COLO668 (cell line): Measurements from ENCODE around the gene ABCC10.
"Not testable (repeated sequence)": the region's sequence is repeated elsewhere in the genome, so short reads cannot be mapped to it uniquely, and the experiment has no call there.

ENCODE experiments used
- DNase-seq: peaks from one replicate; lab custom pipeline; 2025; ENCODE audit not compliant: unreplicated experiment; lab: John Stamatoyannopoulos, UW

ABCC10 gene

GRCh38 chr6:43427406-43428111, at the start of gene ABCC10:
ABCC10 (plus strand) TSS chr6:43427541; CDS start chr6:43427979, 438 bp downstream.
- DNase-seq, result peak; percentile 89

- DNase-seq, result no peak
Observed at GRCh38 chr6:43377710-43378229, 49.6 kb upstream of the ABCC10 start.

- DNase-seq, result peak; percentile 12
Observed at GRCh38 chr6:43378631-43379030, 48.7 kb upstream of the ABCC10 start.

- not testable (repeated sequence) for DNase-seq
Observed at GRCh38 chr6:43380858-43381257, 46.5 kb upstream of the ABCC10 start.

GRCh38 chr6:43383021-43383667, 44.2 kb upstream of the ABCC10 start:
- DNase-seq, result no peak

- no peak for DNase-seq
Observed at GRCh38 chr6:43386492-43386891, 40.8 kb upstream of the ABCC10 start.

GRCh38 chr6:43389730-43390295, 37.5 kb upstream of the ABCC10 start:
- no peak for DNase-seq

- not testable (repeated sequence) for DNase-seq
Observed at GRCh38 chr6:43390753-43391439, 36.4 kb upstream of the ABCC10 start.

GRCh38 chr6:43391440-43392031, 35.8 kb upstream of the ABCC10 start:
- DNase-seq, result no peak

- DNase-seq, result not testable (repeated sequence)
Observed at GRCh38 chr6:43393133-43393532, 34.2 kb upstream of the ABCC10 start.

GRCh38 chr6:43393602-43394001, 33.7 kb upstream of the ABCC10 start:
- DNase-seq, result no peak

GRCh38 chr6:43394982-43395381, 32.4 kb upstream of the ABCC10 start:
- no peak for DNase-seq

GRCh38 chr6:43395776-43396175, 31.6 kb upstream of the ABCC10 start:
- peak; percentile 12 for DNase-seq

GRCh38 chr6:43396408-43397149, 30.8 kb upstream of the ABCC10 start:
- DNase-seq, result peak; percentile 13

- no peak for DNase-seq
Observed at GRCh38 chr6:43399932-43400487, 27.3 kb upstream of the ABCC10 start.

- DNase-seq, result no peak
Observed at GRCh38 chr6:43401730-43402129, 25.6 kb upstream of the ABCC10 start.

- no peak for DNase-seq
Observed at GRCh38 chr6:43402820-43403219, 24.5 kb upstream of the ABCC10 start.

- DNase-seq, result no peak
Observed at GRCh38 chr6:43405354-43405753, 22.0 kb upstream of the ABCC10 start.

GRCh38 chr6:43407296-43407695, 20.0 kb upstream of the ABCC10 start:
- no peak for DNase-seq

- no peak for DNase-seq
Observed at GRCh38 chr6:43408259-43408658, 19.1 kb upstream of the ABCC10 start.
